ENCODE data around the gene PLEKHA4. TPM values are rescaled to one million over a fixed set of nuclear protein-coding genes. Genes with fewer than 3 reads are reported as not detected.

PLEKHA4 gene
- total and polyA plus RNA-seq, 9 of the 15 experiments (the other 6 are each of a cell fraction or from before 2014, with no cell fraction given) = 0.07 to 30.8 (median 11.4) TPM

GRCh38 chr19:48868114-48868886 is at the start of gene PLEKHA4 (continued):
- TF ChIP-seq ZNF23 (CRISPR knock-in tag; IDR thresholded peaks at IDR 0.05) = no peak
- no peak for TF ChIP-seq TCF15 (CRISPR knock-in tag; IDR thresholded peaks at IDR 0.05)
- no peak for TF ChIP-seq IFI16 (CRISPR knock-in tag; IDR thresholded peaks at IDR 0.05)
- no peak for TF ChIP-seq ZNF3 (CRISPR knock-in tag; IDR thresholded peaks at IDR 0.05)
- TF ChIP-seq HCFC1 (IDR thresholded peaks at IDR 0.05; ENCODE audit: low read depth, low read length) = no peak
- TF ChIP-seq HIVEP1 (CRISPR knock-in tag; IDR thresholded peaks at IDR 0.05) = no peak
- TF ChIP-seq ZFP1 (CRISPR knock-in tag; IDR thresholded peaks at IDR 0.05) = no peak
- no peak for TF ChIP-seq ZFP30 (CRISPR knock-in tag; IDR thresholded peaks at IDR 0.05; ENCODE audit: borderline replicate concordance)
- TF ChIP-seq ZNF507 (tag; conservative IDR thresholded peaks at IDR 0.05) = no peak
- no peak for TF ChIP-seq BRCA1 (IDR thresholded peaks at IDR 0.05)
- TF ChIP-seq BRCA1 (CRISPR knock-in tag; IDR thresholded peaks at IDR 0.05) = no peak
- no peak for TF ChIP-seq E4F1 (CRISPR knock-in tag; IDR thresholded peaks at IDR 0.05; ENCODE audit: borderline replicate concordance)
- TF ChIP-seq, protein P1, sequence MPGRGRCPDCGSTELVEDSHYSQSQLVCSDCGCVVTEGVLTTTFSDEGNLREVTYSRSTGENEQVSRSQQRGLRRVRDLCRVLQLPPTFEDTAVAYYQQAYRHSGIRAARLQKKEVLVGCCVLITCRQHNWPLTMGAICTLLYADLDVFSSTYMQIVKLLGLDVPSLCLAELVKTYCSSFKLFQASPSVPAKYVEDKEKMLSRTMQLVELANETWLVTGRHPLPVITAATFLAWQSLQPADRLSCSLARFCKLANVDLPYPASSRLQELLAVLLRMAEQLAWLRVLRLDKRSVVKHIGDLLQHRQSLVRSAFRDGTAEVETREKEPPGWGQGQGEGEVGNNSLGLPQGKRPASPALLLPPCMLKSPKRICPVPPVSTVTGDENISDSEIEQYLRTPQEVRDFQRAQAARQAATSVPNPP (IDR thresholded peaks at IDR 0.05; ENCODE audit: borderline replicate concordance, insufficient read depth, insufficient read length) = no peak
- no peak for TF ChIP-seq CBFA2T2 (conservative IDR thresholded peaks at IDR 0.05)
- TF ChIP-seq TARDBP (IDR thresholded peaks at IDR 0.05) = no peak
- no peak for TF ChIP-seq ZBTB17 (CRISPR knock-in tag; IDR thresholded peaks at IDR 0.05)
- TF ChIP-seq E2F3 (CRISPR knock-in tag; IDR thresholded peaks at IDR 0.05) = no peak
- no peak for TF ChIP-seq NONO (IDR thresholded peaks at IDR 0.05; ENCODE audit: low read depth in 2 of 2, low read length in 1 of 2)
- no peak for TF ChIP-seq ZNF134 (CRISPR knock-in tag; conservative IDR thresholded peaks at IDR 0.05)
- no peak for TF ChIP-seq JUND (IDR thresholded peaks at IDR 0.05; ENCODE audit: borderline replicate concordance, low read depth, low read length)
- no peak for TF ChIP-seq JUND (tag; IDR thresholded peaks at IDR 0.05; ENCODE audit: borderline replicate concordance, low read depth, low read length)
- no peak for TF ChIP-seq PRPF4 (IDR thresholded peaks at IDR 0.05; ENCODE audit: insufficient read depth, low read depth, low read length, poor library complexity, severe bottlenecking)
- TF ChIP-seq, protein P2, sequence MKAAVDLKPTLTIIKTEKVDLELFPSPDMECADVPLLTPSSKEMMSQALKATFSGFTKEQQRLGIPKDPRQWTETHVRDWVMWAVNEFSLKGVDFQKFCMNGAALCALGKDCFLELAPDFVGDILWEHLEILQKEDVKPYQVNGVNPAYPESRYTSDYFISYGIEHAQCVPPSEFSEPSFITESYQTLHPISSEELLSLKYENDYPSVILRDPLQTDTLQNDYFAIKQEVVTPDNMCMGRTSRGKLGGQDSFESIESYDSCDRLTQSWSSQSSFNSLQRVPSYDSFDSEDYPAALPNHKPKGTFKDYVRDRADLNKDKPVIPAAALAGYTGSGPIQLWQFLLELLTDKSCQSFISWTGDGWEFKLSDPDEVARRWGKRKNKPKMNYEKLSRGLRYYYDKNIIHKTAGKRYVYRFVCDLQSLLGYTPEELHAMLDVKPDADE (conservative IDR thresholded peaks at IDR 0.05; ENCODE audit: control insufficient read depth, low read depth, low read length) = no peak
